ENCODE results near the gene DLGAP4.
"Not testable (repeated sequence)": the region's sequence is repeated elsewhere in the genome, so short reads cannot be mapped to it uniquely, and the experiment has no call there.

The DLGAP4 gene

DNA sequence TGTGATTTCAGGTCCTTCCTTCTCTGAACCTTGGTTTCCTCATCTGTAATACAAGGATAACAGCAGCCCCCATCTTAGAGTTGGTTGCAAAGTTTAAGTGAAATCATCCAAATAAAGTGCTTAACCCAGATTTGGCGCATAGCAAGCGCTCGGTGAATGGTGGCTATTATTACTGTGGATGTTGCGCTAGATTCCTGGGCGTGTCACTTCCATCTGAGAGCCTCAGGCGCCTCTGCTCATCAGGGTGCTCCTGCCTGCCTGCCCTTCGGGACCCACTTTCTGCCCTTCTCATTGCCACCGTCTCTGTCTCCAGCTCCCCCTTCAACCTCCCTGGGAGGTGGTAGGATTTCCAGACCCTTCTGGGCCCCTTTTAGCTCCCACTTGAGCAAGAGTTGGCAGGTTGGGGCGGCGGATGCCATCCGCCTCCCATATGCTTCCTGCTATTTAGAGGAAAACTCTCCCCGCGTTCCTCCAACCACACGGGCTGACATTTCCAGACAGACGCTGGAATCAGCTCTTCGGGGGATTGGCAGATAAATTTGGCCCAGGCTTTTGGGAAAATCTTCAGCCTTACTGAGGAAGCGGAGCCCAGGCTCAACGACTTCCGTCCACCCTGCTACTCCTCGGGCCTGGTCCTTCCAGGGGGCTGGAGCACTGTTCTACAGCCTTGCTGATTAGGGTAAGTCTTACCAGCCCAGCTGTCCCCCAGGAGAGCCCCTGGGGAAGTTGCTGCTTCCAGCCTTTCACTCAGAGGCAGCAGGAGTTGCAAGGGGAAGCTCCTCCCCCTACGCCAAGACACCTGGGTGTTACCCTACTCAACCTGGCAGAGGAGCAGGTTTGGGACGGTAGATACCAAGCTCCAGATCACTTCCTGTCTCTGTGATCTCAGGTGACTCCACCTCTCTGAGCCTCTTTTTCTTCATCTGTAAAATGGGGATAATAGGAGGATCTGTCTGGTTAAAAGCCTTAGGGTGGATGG, 71.5 kb downstream of the DLGAP4 start:
- DNase-seq (ENCODE audit: low read depth, low spot score): no peak

DNA sequence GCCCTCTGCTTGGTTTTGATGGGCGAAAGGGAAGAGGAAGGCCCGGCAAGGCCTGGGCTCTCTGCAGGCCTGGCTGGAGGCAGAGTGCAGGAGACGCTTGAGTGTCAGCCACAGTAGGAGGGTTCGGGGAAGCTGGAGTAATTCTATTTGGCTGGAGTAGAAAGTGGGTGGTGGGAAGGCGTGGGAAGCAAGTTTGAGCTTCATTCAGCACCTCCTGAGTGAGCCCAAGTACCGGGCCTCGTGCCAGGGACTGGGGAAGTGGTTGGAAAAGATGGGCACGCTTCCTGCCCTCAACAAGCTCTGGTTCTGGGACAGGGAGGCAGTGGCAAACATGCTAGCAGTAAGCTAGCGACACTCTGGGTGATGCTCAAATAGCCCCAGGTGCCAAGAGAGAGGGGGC, 72.5 kb downstream of the DLGAP4 start:
- no peak for DNase-seq (ENCODE audit: low read depth, low spot score)

DNA sequence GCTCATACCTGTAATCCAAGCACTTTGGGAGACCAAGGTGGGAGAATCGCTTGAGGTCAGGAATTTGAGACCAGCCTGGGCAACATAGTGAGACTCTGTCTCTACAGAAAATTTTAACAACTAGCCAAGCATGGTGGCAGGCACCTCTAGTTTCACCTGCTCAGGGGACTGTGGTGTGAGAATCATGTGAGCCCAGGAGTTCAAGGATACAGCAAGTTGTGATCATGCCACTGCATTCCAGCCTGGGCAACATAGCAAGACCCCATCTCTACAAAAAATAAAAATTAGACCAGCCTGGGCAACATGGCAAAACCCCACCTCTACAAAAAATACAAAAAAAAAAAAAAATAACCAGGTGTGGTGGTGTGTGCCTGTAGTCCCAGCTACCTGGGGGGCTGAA, 73.8 kb downstream of the DLGAP4 start:
- not testable (repeated sequence) for DNase-seq (ENCODE audit: low read depth, low spot score)

GRCh38 chr20:36384022-36384619, 78.0 kb downstream of the DLGAP4 start:
- no peak for DNase-seq (ENCODE audit: low read depth, low spot score)

- DNase-seq (ENCODE audit: low read depth, low spot score): no peak
These were observed 79.4 kb downstream of the DLGAP4 start for GRCh38 chr20:36385503-36385902.

GRCh38 chr20:36386236-36386635, 80.1 kb downstream of the DLGAP4 start:
- DNase-seq (ENCODE audit: low read depth, low spot score): no peak

DNA sequence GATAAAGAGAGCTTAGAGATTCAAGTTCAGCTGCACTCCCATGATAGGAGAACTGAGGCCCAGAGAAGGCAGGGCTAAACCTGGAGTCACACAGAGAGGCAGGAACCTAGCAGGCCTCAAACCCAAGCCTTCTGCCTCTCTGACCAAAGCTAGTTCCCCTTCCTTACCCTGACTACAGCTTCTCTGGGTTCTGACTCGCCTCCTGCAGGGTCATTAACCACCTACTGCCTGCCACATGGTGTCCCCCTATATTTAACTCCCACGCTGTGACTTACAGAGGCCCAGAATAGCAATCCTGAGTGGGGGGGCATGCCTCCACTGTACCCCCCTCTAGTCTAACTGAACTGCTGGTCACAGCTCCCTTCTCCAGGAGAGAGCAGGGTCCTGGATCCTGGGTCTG, 84.1 kb downstream of the DLGAP4 start:
- no peak for DNase-seq (ENCODE audit: low read depth, low spot score)

DNA sequence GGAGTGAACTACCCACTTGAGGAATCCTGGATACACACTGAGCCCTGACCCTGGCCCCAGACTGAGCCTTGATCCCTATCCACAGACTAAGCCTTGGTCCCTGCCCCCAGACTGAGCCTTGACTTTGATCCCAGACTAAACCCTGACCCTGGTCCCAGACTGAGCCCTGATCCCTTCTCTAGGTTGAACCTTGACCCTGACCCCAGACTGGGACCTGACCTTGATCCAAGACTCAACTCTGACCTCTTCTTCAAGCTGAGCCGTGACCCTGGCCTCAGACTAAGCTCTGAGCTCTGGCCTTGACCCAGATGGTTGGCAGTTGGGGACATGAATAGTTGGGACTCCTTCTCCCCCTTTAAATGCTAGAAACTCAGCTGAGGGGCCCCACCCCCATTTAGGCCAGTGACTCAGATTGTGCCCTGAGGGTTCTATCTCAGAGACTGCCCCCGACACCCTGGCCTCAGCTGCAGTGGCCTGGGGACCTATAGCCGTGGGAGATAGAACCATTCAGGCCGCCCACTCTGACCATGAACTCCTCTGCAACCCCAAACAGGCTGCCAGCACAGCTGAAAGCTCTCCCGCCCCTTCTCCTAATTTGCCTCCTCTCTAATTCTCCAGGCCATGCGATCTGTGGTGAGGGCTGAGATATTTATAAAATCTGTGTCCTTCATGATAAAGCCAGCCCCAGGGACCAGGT, 84.7 kb downstream of the DLGAP4 start:
- DNase-seq (ENCODE audit: low read depth, low spot score): no peak

GRCh38 chr20:36391456-36391855, 85.3 kb downstream of the DLGAP4 start:
- DNase-seq (ENCODE audit: low read depth, low spot score): no peak

- no peak for DNase-seq (ENCODE audit: low read depth, low spot score)
These were observed 85.8 kb downstream of the DLGAP4 start for GRCh38 chr20:36391955-36392354.

GRCh38 chr20:36392989-36393388, 86.8 kb downstream of the DLGAP4 start:
- DNase-seq (ENCODE audit: low read depth, low spot score): no peak

GRCh38 chr20:36394340-36394965, 88.3 kb downstream of the DLGAP4 start:
- DNase-seq (ENCODE audit: low read depth, low spot score): no peak

GRCh38 chr20:36396340-36396739, 90.2 kb downstream of the DLGAP4 start:
- DNase-seq (ENCODE audit: low read depth, low spot score): no peak

- DNase-seq (ENCODE audit: low read depth, low spot score): no peak
These were observed 90.9 kb downstream of the DLGAP4 start for GRCh38 chr20:36396847-36397630.

DNA sequence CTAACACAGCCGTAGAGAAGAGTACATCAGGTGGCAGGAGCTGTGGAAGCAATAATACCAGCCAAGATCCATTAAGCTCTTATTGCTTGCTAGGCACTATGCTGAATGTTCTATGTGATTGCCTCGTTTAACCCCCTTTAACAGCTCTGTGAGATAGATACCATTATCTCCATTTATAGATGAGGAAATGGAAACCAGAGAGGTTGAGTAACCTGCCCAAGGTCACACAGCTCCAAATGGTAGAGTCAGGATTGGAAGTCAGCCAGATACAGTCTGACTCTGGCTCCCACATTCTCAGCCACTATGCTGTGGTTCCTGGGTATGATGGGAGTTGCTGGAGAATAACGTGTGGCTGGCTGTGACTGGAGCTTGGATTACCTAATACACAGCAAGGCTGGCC, 92.4 kb downstream of the DLGAP4 start:
- DNase-seq (ENCODE audit: low read depth, low spot score): no peak

GRCh38 chr20:36399147-36399968, 93.2 kb downstream of the DLGAP4 start:
- no peak for DNase-seq (ENCODE audit: low read depth, low spot score)

DNA sequence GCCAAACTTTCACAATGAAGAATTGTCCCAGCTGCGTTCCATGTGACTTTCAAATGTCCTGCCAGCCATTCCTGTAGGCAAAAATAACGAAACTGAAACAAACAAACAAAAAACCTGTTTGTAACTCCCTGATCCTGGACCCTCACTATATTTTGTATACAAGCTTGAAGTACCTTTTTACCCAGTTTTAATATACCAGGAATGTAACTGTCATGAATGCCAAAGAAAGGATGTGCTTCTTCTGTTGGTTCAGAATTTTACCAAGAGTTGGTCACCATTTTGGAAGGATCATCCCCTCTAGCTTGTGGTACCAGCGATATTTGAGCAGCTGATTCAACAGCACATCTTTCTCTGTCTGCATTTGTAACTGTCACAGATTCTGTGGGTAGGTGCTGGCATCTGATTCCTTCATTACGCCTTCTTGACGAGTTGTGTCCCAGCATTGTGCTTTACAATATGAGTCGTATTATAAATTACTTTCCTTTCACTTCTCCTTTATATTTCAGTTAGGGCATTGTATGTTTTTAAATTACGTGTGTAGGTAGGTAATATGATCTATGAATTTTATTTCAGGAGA, 93.9 kb downstream of the DLGAP4 start:
- no peak for DNase-seq (ENCODE audit: low read depth, low spot score)

GRCh38 chr20:36400909-36401735, 95.0 kb downstream of the DLGAP4 start:
- DNase-seq (ENCODE audit: low read depth, low spot score): no peak

DNA sequence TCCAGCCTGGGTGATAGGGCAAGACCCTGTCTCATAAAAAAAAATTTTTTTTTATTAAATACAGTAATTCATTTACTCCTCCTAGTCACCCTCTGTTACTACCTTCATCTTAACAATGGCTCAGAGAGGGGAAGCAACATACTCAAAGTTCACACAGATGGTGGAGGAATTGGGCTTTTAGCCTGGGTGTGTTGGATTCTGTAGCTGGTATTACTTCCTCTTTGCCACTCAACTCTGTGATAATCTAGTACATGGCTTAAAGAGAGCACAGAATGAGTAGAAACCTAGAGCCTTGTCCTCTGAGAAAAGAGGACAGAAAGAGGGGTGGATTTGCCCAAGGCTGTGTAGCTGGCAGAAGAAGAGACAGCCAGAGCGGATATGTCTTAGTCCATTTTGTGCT, 96.6 kb downstream of the DLGAP4 start:
- no peak for DNase-seq (ENCODE audit: low read depth, low spot score)

Data from activated naive CD8-positive, alpha-beta T cell treated with anti-CD3 and anti-CD28 coated beads, Interleukin-2, amount 50 U/mL, for 16 hours (primary cell).